Neuronal stem cell (in vitro differentiated cells): Measurements from ENCODE around the gene LRRK2.

Experiments
- DNase-seq: peaks from one replicate; pipeline ENCODE4 v3.0.0-alpha.2; 2013; ENCODE audit warnings: low spot score
- H2AFZ ChIP-seq: one replicate; pipeline ENCODE4 v1.6.1; 2013; ENCODE audit warnings: mild to moderate bottlenecking, low read length, inconsistent platforms
- H2AK5ac ChIP-seq: 2 replicates; pipeline ENCODE4 v1.6.1; 2013; ENCODE audit warnings: low read depth, mild to moderate bottlenecking, inconsistent platforms, low read length, moderate library complexity, mixed read lengths
- H2BK120ac ChIP-seq: 2 replicates; pipeline ENCODE4 v1.6.1; 2013; ENCODE audit warnings: low read depth, mild to moderate bottlenecking, inconsistent platforms, low read length, moderate library complexity, mixed read lengths
- H2BK12ac ChIP-seq: one replicate; pipeline ENCODE4 v1.6.1; 2013; ENCODE audit warnings: low read length, inconsistent platforms
- H2BK15ac ChIP-seq: 2 replicates; pipeline ENCODE4 v1.6.1; 2013; ENCODE audit warnings: mild to moderate bottlenecking, low read length, inconsistent platforms, mixed read lengths
- H2BK5ac ChIP-seq: one replicate; pipeline ENCODE4 v1.6.1; 2013; ENCODE audit warnings: inconsistent platforms, mild to moderate bottlenecking, low read length, moderate library complexity
- H3K14ac ChIP-seq: one replicate; pipeline ENCODE4 v1.6.1; 2013; ENCODE audit warnings: low read length, inconsistent platforms
- H3K18ac ChIP-seq: 2 replicates; pipeline ENCODE4 v1.6.1; 2013; ENCODE audit warnings: low read length, inconsistent platforms
- H3K23ac ChIP-seq: 2 replicates; pipeline ENCODE4 v1.6.1; 2013; ENCODE audit warnings: low read depth, mild to moderate bottlenecking, mixed read lengths, low read length, inconsistent platforms; ENCODE audit not compliant: poor library complexity
- H3K27ac ChIP-seq: replicated peaks from 3 replicates; pipeline ENCODE4 v1.5.1; 2013; ENCODE audit warnings: low read length, inconsistent platforms
- H3K27me3 ChIP-seq, 3 experiments: 2 replicates each; pipeline ENCODE4 v1.6.1; 2013; ENCODE audit warnings: low read length in 3 of 3, mild to moderate bottlenecking in 2 of 3, inconsistent platforms in 1 of 3, low read depth in 1 of 3, mixed read lengths in 1 of 3, moderate library complexity in 1 of 3; ENCODE audit not compliant: control insufficient read depth in 3 of 3, insufficient read depth in 3 of 3
- H3K36me3 ChIP-seq, 2 donors: replicated peaks in 1 of 2; 2 replicates each; pipeline ENCODE4 v1.6.1; 2013; ENCODE audit warnings: low read length in 2 of 2; ENCODE audit not compliant: control insufficient read depth in 2 of 2, insufficient read depth in 2 of 2
- H3K4ac ChIP-seq: 2 replicates; pipeline ENCODE4 v1.6.1; 2013; ENCODE audit warnings: inconsistent platforms, mild to moderate bottlenecking, low read length, moderate library complexity
- H3K4me1 ChIP-seq, 2 donors: 1 replicate in 1 of 2; 2 replicates in 1 of 2; pipeline ENCODE4 v1.6.1; 2013; ENCODE audit warnings: low read length in 2 of 2, low read depth in 1 of 2; ENCODE audit not compliant: control insufficient read depth in 2 of 2, insufficient read depth in 1 of 2
- H3K4me2 ChIP-seq: one replicate; pipeline ENCODE4 v1.6.1; 2013; ENCODE audit warnings: mild to moderate bottlenecking, low read length, inconsistent platforms; ENCODE audit not compliant: insufficient read depth, poor library complexity, severe bottlenecking
- H3K4me3 ChIP-seq, 2 donors: 2 replicates each; pipeline ENCODE4 v1.5.1; 2013; ENCODE audit warnings: low read length in 2 of 2, mild to moderate bottlenecking in 2 of 2, inconsistent platforms in 1 of 2, moderate library complexity in 1 of 2
- H3K79me1 ChIP-seq: one replicate; pipeline ENCODE4 v1.6.1; 2013; ENCODE audit warnings: low read depth, mild to moderate bottlenecking, inconsistent platforms, low read length, moderate library complexity
- H3K9ac ChIP-seq: one replicate; pipeline ENCODE4 v1.6.1; 2013; ENCODE audit warnings: mild to moderate bottlenecking, low read depth, low read length, inconsistent platforms; ENCODE audit not compliant: poor library complexity
- H3K9me3 ChIP-seq, 2 donors: replicated peaks in 1 of 2; 2 replicates each; pipeline versions ENCODE3 to v1.6.1; 2013; ENCODE audit warnings: low read length in 2 of 2, mild to moderate bottlenecking in 2 of 2, inconsistent platforms in 1 of 2, low read depth in 1 of 2, mixed read lengths in 1 of 2, moderate library complexity in 1 of 2; ENCODE audit not compliant: control insufficient read depth in 2 of 2, insufficient read depth in 1 of 2
- H4K8ac ChIP-seq: one replicate; pipeline ENCODE4 v1.6.1; 2013; ENCODE audit warnings: low read depth, mild to moderate bottlenecking, inconsistent platforms, low read length, moderate library complexity
- H4K91ac ChIP-seq: one replicate; pipeline ENCODE4 v1.6.1; 2013; ENCODE audit warnings: low read length, low read depth, mild to moderate bottlenecking, inconsistent platforms; ENCODE audit not compliant: poor library complexity
- WGBS, 2 donors: extraction: QIAGEN DNeasy Blood & Tissue Kit; methylation state at CpG; one replicate each; pipeline ENCODE4 v1.1.7; 2013; ENCODE audit warnings: missing lambda C conversion rate in 2 of 2, mixed read lengths in 1 of 2; ENCODE audit not compliant: insufficient read length in 2 of 2, insufficient replicate concordance in 1 of 2; ENCODE audit errors: extremely low coverage in 2 of 2; 5-methylcytosine and 5-hydroxymethylcytosine counted together

The LRRK2 gene

DNA sequence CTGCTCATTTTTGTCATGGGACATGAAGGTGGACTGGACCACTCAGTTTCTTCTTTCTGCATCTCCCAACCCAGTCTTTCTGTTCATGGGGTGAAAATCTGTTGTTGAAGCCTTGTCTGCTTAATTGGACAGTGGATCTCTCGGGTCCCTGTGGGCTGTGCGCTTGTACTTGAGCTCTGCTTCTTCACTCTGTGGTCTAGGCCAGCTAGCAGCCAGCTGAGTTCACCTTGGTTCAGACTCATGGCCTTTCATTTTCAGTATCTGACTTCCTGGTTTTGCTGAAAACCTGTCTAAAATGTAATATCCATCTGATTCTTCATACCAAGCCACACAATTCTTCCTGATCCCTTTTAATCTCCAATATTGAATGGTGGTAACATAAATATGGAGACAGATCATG, 117.2 kb downstream of the LRRK2 start:
- Histone ChIP-seq H3K4me1 (no peaks in the 10 kb centered on the region), H3K27me3 (no peaks in the 10 kb centered on the region), H3K9ac (no peak overlapping the region), H3K79me1 (no peaks in the 10 kb centered on the region), H3K27ac (no peak overlapping the region), H3K14ac (no peak overlapping the region), H3K23ac (no peak overlapping the region), H3K36me3 (no peaks in the 10 kb centered on the region), H2AK5ac (no peak overlapping the region), H3K9me3 (no peaks in the 10 kb centered on the region), H2BK5ac (no peak overlapping the region), H3K18ac (no peak overlapping the region), H2BK15ac (no peak overlapping the region), H3K4me3 (no peak overlapping the region), H2AFZ (no peak overlapping the region), H3K4me2 (no peak overlapping the region), H2BK120ac (no peak overlapping the region), H4K91ac (no peak overlapping the region), H2BK12ac (no peak overlapping the region), H3K4ac (no peak overlapping the region), H4K8ac (no peak overlapping the region)
- DNase-seq: no peak
- WGBS, 2 donors: no CpG with 5 or more reads among the region's 2 CpGs

DNA sequence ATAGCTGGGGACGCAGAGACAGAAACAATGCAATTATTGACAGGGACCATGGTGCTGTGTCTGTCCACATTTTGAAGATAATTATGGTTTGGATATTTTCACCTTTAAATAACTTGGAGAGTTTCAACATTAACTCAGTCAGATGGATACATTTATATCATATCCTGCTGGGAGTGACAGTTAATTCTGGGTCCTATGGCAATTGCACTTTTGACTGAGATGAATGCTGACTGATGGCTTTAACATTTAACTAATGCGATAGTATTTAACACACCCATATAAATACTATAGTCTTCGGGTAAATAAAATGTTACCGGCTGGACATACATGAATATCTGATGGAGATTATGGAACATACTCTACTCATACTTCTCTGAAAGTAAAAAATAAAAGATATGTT, 118.3 kb downstream of the LRRK2 start:
- no peak overlapping the region for H2BK15ac ChIP-seq
- no peak overlapping the region for H3K18ac ChIP-seq
- H4K8ac ChIP-seq: no peak overlapping the region
- H3K14ac ChIP-seq: no peak overlapping the region
- no peak overlapping the region for H3K27ac ChIP-seq
- no peak overlapping the region for H3K4ac ChIP-seq
- no peak overlapping the region for H2AFZ ChIP-seq
- no peaks in the 10 kb centered on the region for H3K36me3 ChIP-seq
- WGBS, 2 donors: no CpG with 5 or more reads among the region's 4 CpGs
- DNase-seq: no peak
- H3K79me1 ChIP-seq: no peaks in the 10 kb centered on the region
- H2BK120ac ChIP-seq: no peak overlapping the region
- H2BK5ac ChIP-seq: no peak overlapping the region
- no peak overlapping the region for H3K23ac ChIP-seq
- H3K9ac ChIP-seq: no peak overlapping the region
- no peaks in the 10 kb centered on the region for H3K4me1 ChIP-seq
- no peaks in the 10 kb centered on the region for H3K27me3 ChIP-seq
- H2AK5ac ChIP-seq: no peak overlapping the region
- no peak overlapping the region for H3K4me2 ChIP-seq
- H2BK12ac ChIP-seq: no peak overlapping the region
- H3K9me3 ChIP-seq: no peaks in the 10 kb centered on the region
- no peak overlapping the region for H4K91ac ChIP-seq
- no peak overlapping the region for H3K4me3 ChIP-seq

DNA sequence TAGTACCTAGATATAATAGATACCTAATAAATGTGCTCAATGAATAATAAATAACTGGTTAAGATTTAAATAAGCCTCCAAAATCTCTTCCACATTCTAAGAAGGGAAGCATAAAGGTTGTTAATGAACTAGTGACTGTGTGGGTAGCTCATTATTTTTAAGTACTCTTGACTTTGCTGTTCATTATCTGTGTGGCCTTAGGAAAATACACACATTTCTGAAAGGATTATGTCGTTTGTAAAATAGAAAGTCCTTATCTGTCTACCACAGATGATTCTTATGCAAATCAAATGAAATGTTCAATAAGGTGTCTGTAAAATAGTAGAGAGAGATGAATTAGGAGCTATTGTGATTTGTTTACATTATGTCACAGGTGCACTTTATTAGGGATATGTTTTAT, 119.5 kb downstream of the LRRK2 start:
- no peaks in the 10 kb centered on the region for H3K36me3 ChIP-seq
- no peak overlapping the region for H4K91ac ChIP-seq
- no peak overlapping the region for H3K14ac ChIP-seq
- H3K4ac ChIP-seq: no peak overlapping the region
- H3K4me1 ChIP-seq: no peaks in the 10 kb centered on the region
- H3K4me3 ChIP-seq: no peak overlapping the region
- no peak overlapping the region for H2BK120ac ChIP-seq
- no peak overlapping the region for H3K23ac ChIP-seq
- WGBS, 2 donors: no CpG with 5 or more reads among the region's 1 CpG
- H2BK5ac ChIP-seq: no peak overlapping the region
- H3K79me1 ChIP-seq: no peaks in the 10 kb centered on the region
- no peak overlapping the region for H2AK5ac ChIP-seq
- no peak for DNase-seq
- H3K27me3 ChIP-seq: no peaks in the 10 kb centered on the region
- H2BK12ac ChIP-seq: no peak overlapping the region
- H2BK15ac ChIP-seq: no peak overlapping the region
- no peak overlapping the region for H3K18ac ChIP-seq
- no peak overlapping the region for H3K27ac ChIP-seq
- no peak overlapping the region for H4K8ac ChIP-seq
- no peak overlapping the region for H3K9ac ChIP-seq
- H3K4me2 ChIP-seq: no peak overlapping the region
- no peaks in the 10 kb centered on the region for H3K9me3 ChIP-seq
- H2AFZ ChIP-seq: no peak overlapping the region

DNA sequence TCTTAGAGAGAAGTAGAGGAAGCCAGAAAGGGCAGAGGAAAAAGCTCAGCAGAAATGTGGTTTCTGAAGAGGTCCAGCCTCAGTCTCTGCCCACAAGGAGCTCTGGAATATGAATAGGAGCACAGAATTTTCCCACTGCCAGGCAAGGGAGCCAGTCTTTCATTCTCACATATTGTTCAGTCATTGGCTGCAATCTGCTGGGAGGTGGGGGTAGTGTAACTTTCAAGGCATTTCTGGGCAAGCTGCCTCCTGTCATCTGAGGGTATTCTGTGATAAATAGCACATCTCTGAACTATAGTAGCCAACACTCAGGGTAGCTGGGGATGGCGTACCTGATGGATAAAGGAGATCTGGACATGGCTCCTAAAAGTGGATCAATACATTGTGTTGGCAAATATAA, 127.2 kb downstream of the LRRK2 start:
- Histone ChIP-seq H2BK120ac (no peak overlapping the region), H3K4me2 (no peak overlapping the region), H3K18ac (no peak overlapping the region), H2BK15ac (no peak overlapping the region), H2BK5ac (no peak overlapping the region), H3K79me1 (no peaks in the 10 kb centered on the region), H3K14ac (no peak overlapping the region), H3K4me3 (no peak overlapping the region), H3K9me3 (no peaks in the 10 kb centered on the region), H2AFZ (no peak overlapping the region), H3K9ac (no peak overlapping the region), H3K23ac (no peak overlapping the region), H3K4ac (no peak overlapping the region), H3K36me3 (no peaks in the 10 kb centered on the region), H4K91ac (no peak overlapping the region), H3K4me1 (no peaks in the 10 kb centered on the region), H3K27me3 (no peaks in the 10 kb centered on the region), H2BK12ac (no peak overlapping the region), H4K8ac (no peak overlapping the region), H3K27ac (no peak overlapping the region), H2AK5ac (no peak overlapping the region)
- no peak for DNase-seq
- no CpG with 5 or more reads among the region's 1 CpG for WGBS, 2 donors
